NCI-H1092 treated with DMSO at 0.1 percent for 48 hours (cell line): ENCODE results near the gene KLK8.
A peak's percentile ranks its signal among the peaks of the same experiment; 100 is the strongest.
"Not testable (repeated sequence)": the region's sequence is repeated elsewhere in the genome, so short reads cannot be mapped to it uniquely, and the experiment has no call there.

Experiments used
- DNase-seq: peaks from one replicate; lab custom pipeline; 2025; lab: John Stamatoyannopoulos, UW

The KLK8 gene

DNA sequence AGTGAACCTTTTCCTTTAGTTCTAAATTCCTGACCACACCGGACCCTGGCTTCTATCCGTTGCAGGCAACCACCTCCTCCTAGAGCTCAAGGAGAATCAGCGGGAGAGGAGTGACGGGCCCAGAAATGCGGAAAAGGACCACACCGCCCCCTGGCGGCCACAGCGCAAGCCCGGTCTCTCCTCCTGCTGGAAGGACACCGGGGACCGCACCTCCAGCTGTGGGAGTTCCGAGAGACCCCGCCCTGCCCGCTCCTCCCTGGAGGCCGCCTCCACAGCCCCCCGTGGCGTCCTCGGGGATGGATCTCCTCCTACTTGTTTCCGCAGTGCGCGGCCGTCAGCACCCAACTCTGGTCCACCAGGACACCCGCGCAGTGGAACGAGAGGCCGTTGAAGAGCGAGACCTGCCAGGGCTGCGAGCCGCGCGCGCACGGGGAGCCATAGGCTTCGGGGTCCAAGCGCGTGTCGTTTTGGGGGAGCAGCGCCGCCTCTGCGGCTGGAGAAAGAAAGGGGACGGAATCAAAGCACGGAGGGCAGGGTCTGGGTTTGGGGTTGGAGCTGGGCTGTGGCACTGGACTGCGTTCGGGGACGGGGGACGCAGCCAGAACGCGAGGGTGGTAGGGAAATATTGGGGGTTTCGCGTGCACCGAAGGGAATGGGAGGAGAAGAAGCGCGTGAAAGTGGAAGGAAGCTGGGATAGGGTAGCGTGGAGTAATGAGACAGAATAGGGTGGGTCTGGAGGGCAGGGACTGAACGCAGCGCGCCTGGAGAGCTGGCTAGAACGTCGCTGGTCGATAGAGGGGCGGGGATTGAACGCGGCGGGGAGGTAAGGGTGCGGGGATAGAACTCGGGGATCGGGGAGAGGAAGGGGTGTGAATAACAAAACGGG, 15.6 kb upstream of the KLK8 start:
- DNase-seq: peak; percentile 17

- DNase-seq: no peak
Observed at GRCh38 chr19:51015691-51016267, 14.4 kb upstream of the KLK8 start.

GRCh38 chr19:51014242-51014641, 12.8 kb upstream of the KLK8 start:
- no peak for DNase-seq

DNA sequence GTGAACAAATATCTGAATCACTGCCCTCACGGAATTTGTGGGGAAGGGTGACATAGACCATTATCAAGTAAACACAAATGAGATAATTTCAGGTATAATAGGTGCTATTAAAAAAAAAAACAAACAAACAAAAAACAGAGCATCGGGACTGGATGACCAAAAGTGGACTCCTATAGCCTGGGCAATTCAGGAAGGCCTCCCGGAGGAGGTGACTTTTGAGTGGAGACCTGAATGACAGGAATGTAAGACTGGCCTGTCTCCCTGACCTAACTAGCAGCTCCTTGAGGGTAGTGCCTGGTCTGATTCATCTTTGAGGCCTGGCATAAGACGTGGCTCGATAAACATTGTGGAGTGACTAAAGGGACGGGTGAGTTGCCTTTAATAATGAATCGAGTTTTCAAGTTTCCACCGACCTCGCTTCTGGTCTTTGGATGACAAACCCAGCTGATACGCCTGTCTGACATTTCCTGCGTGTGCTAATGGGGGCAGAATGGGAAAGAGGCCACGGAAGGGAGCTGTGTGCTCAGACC, 11.3 kb upstream of the KLK8 start:
- DNase-seq: no peak

DNA sequence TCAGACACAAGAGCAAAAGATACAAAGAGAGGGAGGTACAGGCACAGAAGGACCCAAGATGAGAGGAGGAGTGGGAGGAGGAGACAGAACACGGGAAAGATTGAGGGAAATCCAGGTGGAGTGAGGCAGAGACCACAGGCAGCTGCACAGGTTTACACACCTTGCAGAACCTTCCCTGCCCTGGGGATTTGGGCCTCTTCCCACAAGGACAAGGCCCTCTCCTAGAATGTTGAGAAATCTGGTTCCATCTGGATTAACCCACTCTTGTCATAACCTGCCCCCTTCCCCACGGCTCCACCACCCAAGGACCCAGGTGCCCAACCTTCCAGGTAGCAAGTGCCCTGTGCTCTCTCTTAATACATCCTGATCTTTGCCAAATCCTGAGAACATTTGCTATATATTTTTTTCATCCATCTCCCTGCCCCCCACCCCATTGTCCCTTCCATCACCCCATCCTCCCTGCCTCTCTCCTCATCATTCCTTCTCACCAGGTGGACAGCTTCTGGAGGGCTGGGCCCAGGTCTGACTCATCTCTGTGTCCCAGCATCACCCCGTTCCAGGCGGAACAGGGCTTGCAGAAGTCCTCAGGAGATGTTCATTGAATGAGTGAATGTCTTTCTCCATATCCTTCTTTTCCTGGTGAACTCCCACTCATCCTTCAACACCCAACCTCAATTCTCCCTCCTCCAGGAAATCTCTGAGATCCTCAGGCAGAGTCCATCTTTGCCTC, 8.8 kb upstream of the KLK8 start:
- no peak for DNase-seq

- no peak for DNase-seq
Observed at GRCh38 chr19:51009061-51009891, 7.9 kb upstream of the KLK8 start.

GRCh38 chr19:51007488-51007887, 6.1 kb upstream of the KLK8 start:
- no peak for DNase-seq

DNA sequence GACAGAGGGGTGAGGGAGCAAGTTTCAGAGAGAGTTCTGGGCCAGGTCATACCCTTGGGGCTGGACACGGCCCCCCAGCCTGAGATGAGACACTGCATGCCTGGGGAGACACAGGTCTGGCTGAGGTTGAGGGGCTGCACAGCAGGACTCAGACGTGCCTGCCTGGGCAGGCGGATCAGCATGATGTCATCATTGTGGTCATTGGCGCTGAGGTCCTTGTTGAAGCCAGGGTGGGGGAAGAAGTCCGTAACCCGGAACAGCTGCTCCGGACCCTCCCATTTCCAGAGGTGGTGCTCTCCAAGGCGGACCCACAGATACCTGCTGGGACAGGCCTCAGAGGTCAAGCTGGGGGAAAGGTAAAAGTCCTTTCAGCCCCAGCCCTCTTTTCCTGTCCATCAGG, 5.0 kb upstream of the KLK8 start:
- DNase-seq: no peak

DNA sequence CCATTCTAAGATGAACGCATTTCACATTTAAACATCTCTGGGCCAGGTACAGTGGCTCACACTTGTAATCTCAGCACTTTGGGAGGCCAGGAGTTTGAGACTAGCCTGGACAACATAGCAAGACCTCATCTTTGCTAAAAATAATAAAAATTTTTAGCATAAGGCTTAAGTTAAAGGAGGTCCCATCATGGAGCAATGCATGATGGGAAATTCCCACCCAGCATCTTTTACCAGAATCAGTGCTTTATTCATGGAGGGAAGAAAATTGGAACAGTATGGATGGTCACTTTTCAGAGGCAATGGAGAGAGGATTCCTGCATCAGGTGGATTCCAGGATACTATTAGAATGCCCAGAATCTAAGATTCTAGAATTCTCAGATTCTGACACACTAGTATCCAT, 3.8 kb upstream of the KLK8 start:
- no peak for DNase-seq

DNA sequence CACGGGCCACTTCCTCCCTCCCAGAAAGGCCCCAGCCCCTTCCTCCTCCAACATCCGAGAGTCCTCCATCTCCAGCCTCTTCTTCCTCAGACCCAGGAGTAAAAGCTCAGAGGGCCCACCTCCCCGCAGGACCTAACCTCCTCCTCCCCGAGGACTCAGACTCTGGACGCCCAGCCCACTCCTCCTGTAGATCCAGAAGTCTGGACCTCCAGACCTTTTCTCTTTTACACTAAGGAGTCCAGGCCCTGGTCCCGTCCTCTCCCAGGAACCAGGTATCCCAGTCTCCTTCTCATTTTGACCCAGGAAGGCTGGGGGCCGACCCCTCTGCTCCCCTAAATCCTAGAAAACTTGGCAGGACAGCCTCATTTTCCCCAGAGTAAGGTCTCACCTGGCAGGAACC, 1.9 kb upstream of the KLK8 start:
- no peak for DNase-seq

GRCh38 chr19:51002542-51003311, 1.3 kb upstream of the KLK8 start:
- DNase-seq: no peak

DNA sequence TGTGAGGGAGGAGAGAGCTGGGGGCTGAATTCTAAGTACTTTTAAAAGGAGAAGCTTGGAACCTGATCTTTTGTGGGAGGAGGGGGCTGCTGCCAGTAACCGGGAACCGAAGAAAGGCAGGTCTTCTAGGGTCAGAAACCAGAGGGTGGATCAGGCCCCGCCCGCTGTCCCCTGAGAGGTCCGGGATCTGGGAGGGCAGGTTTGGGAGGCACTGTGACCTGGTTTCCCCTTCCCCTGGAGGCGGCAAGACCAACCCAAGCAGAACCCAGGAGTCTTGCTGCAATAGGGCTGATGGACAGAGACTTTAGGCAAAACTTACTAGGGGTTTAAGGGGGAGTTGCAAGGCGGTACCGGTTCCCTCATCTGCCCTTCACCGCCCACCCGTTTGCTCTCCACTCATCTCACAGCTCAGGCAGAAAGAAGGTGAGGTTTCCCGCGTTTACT, 707 bp upstream of the KLK8 start:
- DNase-seq: no peak

DNA sequence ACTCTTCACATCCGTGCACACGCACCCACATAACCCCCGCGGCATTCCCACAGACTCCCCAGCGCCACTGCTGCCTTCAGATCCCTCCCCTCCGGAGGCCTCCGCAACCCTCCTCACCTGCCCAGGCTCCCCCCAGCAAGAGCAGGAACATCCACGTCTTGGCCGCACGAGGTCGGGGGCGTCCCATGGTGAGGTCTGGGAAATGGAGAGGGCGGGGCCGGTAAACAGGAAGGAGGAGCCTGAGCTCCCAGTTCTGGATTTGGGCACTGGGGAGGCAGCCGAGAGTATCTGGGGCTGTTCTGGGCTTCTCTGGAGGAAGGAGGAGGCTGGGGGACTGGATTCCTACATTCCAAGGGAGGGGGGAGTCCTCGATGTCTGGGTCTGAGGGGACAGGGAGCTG, 423 bp downstream of the KLK8 start:
- DNase-seq: no peak

DNA sequence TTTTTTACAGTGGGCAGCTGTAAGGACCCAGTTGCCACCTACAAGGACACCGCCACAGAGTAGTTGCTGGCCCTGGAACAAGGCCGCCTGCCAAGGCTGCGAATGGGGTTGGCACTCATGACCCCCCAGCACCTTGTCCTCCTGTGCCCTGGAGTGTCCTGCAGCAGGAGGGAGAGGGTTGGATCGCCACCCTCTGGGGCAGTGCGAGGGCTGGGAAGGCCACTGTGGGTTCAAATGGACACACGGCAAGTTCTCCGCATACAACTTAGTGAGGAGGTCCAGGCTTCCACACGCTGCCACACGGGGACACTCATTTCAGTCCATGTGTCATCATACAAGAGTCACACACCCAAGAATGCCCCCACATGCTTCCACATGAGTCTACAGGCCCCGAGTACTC, 978 bp downstream of the KLK8 start:
- no peak for DNase-seq

DNA sequence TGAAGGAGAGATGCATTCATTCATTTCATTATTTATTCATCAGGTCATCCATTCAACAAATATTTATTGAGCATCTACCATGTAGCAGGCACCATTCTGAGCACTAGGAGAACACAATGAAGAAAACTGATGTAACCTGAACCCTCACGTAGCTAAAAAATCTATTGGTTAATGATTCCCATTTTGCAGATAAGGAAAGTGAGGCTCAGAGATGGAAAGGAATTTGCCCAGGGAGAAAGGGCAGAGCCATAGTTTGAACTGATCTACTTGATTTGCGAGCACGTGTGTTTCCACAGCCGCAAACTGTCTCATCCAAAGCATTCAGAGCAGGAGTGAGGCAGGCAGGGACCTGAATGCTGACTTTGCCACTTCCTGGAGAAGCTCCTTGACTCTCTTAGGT, 2.7 kb downstream of the KLK8 start:
- DNase-seq: no peak

- DNase-seq: no peak
Observed at GRCh38 chr19:50998061-50998460, 3.3 kb downstream of the KLK8 start.

DNA sequence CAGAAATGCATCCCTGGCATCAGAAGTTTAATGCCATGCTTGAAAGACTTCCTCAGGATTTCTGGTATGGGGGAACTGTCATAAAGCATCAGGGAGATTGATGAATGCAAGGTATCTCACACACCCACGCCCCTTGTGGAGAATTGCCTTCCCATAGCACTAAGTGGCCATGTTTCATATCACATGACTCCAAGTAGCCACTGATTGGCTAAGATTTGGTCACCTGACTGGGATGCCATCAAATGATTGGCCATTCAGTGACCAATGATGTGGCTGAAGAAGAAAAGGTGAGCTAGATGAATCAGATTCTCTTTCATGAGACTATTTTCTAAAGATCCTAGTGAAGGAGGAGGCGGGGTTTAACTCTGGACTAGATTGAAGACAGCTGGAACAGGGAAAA, 7.3 kb downstream of the KLK8 start:
- DNase-seq: no peak

DNA sequence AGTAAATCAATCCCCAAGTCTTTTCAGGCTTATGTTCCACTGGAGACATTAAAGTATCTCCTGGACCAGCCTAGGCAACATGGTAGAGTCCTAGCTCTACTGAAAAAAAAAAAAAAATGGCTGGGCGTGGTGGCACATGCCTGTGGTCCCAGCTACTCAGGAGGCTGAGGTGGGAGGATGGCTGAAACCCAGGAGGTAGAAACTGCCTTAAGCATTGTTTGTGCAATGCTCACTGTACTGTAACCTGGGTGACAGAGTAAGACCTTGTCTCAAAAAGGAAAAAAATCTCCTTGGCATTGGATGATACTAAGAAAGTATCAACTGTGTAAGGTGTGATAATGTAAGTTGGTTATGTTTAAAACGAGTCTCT, 8.8 kb downstream of the KLK8 start:
- DNase-seq: no peak

DNA sequence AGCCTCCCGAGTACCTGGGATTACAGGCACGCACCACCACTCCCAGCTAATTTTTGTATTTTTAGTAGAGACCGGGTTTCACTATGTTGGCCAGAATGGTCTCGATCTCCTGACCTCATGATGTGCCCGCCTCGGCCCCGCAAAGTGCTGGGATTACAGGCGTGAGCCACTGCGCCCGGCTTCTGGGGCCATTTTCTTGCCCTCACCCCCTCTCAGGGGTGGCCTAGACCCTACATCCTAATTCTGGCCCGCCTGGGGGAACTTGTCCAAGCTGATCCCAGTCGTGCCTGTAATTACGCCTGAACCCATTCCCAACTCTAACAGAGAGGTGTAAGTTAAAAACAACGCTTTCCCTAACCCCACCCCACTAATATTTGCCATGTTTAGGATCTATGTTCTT, 17.0 kb downstream of the KLK8 start:
- DNase-seq: not testable (repeated sequence)

GRCh38 chr19:50983625-50984292, 17.6 kb downstream of the KLK8 start, which contains the start of gene KLK7:
Gene KLK7 (minus strand): TSS chr19:50983917. CDS start chr19:50982399, 1,518 bp downstream.
- DNase-seq: no peak
